ENCODE data around the gene MSRB1. TPM values are rescaled to one million over a fixed set of nuclear protein-coding genes. Genes with fewer than 3 reads are reported as not detected.

The MSRB1 gene
- total and polyA plus RNA-seq, 10 donors: 31.1 to 114 (median 57.2) TPM

DNA sequence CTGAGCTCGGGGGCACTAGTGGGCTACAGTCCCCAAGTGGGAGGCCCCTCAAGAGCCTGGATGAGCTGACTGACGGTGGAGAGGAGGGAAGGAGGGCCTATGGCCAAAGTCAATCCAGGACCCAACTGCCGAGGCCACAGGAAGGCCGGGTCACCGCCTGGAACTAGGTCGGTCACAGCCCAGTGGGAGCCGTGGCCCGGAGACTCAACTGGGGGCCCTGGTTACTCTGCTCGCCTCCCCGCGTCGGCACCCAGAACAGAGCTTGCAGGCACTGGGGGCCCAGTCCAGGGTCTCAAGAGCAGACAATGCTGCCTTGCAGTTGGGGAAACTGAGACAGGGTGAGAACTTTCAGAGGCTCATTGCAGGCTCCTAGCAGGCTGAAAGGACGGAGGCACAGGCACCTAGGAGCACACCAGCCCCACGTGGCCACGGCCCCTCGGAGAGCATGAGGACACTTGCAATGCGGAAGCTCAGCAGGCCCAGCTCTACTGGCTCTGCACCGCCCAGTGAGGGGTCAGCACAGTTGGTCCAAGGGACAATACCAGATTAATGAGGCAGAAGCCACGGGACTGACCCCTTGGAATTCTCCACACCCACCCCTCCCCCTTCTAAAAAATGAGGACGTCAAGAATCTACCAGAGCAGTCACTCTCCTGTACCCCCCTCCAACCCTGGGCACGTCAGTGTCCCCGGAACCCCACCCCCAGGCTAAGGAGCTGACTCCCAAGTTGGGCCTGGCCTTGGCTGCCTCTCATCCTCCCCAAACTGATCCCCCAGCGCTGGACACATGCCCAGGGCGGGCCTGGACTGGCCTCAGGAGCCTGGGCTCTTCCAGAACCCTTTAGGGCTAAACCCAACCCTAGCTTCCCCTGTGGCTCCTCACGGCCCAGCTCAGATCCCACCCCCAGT is 27.0 kb downstream of the MSRB1 start:
- H3K36me3 ChIP-seq: no peaks in the 10 kb centered on the region
- TF ChIP-seq POLR2AphosphoS5 (IDR thresholded peaks at IDR 0.05) (no peak), POLR2A (IDR thresholded peaks at IDR 0.05) (no peak)
- TF ChIP-seq, protein P1, sequence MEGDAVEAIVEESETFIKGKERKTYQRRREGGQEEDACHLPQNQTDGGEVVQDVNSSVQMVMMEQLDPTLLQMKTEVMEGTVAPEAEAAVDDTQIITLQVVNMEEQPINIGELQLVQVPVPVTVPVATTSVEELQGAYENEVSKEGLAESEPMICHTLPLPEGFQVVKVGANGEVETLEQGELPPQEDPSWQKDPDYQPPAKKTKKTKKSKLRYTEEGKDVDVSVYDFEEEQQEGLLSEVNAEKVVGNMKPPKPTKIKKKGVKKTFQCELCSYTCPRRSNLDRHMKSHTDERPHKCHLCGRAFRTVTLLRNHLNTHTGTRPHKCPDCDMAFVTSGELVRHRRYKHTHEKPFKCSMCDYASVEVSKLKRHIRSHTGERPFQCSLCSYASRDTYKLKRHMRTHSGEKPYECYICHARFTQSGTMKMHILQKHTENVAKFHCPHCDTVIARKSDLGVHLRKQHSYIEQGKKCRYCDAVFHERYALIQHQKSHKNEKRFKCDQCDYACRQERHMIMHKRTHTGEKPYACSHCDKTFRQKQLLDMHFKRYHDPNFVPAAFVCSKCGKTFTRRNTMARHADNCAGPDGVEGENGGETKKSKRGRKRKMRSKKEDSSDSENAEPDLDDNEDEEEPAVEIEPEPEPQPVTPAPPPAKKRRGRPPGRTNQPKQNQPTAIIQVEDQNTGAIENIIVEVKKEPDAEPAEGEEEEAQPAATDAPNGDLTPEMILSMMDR (IDR thresholded peaks at IDR 0.05 in 8 of 11, conservative IDR thresholded peaks at IDR 0.05 in 3 of 11): no peak
- H3K9me3 ChIP-seq: no peaks in the 10 kb centered on the region
- no peak overlapping the region for H3K27ac ChIP-seq
- intact Hi-C loops (cut with DNase I; ENCODE audit: low total_unique reads): no loop called here
- DNase-seq: no peak
- no peak overlapping the region for H3K4me3 ChIP-seq
- 53 to 69% (median 65%) methylated on average over 14 to 25 of the region's 25 CpGs for WGBS, 5 donors
- peaks cover 5 to 85% (median 44%) of the 10 kb centered on the region in 7 donors for H3K27me3 ChIP-seq (replicated peaks in 1 of 7)
- H3K4me1 ChIP-seq: peaks cover 0 to 25% (median 13%) of the 10 kb centered on the region in 6 donors

DNA sequence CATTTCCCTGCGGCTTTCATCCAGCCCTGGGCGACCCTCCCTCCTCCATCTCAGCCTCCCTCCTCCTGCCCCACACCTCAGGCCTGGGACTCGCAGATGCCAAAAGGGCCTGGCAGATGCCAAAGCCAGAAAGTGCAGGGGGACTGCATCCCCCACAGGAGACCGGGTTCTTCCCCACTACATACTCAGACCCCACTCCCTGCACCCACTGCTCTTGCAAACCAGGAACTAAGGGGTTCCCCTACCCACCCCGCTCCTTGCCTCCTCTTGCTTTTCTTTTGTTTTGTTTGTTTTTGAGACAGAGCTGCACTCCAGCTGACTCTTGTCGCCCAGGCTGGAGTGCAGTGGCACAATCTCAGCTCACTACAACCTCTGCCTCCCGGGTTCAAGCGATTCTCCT is 28.0 kb downstream of the MSRB1 start:
- Histone ChIP-seq H3K27me3 (replicated peaks in 1 of 7) (peaks cover 5 to 82% (median 36%) of the 10 kb centered on the region in 7 donors), H3K36me3 (no peaks in the 10 kb centered on the region), H3K27ac (no peak overlapping the region), H3K9me3 (no peaks in the 10 kb centered on the region), H3K4me3 (no peak overlapping the region), H3K4me1 (peaks cover 0 to 25% (median 11%) of the 10 kb centered on the region in 6 donors)
- TF ChIP-seq, protein P1 (IDR thresholded peaks at IDR 0.05 in 8 of 11, conservative IDR thresholded peaks at IDR 0.05 in 3 of 11): no peak
- TF ChIP-seq POLR2AphosphoS5 (IDR thresholded peaks at IDR 0.05): no peak
- TF ChIP-seq POLR2A (IDR thresholded peaks at IDR 0.05): no peak
- intact Hi-C loops (cut with DNase I; ENCODE audit: low total_unique reads): no loop called here
- no peak for DNase-seq
- 55 to 66% (median 61%) methylated on average over 8 of the region's 8 CpGs for WGBS, 5 donors

DNA sequence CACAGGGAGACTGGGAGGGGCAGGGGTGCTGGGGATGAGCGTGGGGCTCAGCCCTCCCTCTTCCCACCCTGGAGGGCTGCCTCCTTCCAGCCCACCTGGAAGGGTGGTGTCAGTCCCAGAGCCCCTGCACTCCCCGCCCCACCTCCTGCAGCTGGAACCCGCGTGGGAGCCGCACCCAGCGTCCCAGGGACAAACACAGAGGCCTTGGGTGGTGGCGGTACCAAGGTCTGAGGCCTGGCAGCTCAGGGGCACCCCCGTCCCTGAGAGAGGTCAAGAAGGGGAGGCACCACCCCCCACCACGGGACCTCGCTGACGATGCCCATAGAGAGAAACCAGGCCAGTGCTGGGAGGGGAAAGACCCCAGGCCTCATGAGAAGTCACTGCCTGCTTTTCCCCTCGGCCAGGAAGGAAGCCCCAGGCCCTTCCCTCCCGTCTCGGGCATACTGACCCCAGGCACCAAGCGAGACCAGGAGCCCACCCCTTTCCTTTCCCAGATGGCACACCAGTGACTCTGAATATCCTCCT is 28.9 kb downstream of the MSRB1 start:
- Histone ChIP-seq H3K27me3 (replicated peaks in 1 of 7) (peaks cover 5 to 82% (median 32%) of the 10 kb centered on the region in 7 donors), H3K4me1 (peaks cover 0 to 24% (median 11%) of the 10 kb centered on the region in 6 donors), H3K36me3 (no peaks in the 10 kb centered on the region), H3K9me3 (no peaks in the 10 kb centered on the region), H3K4me3 (no peak overlapping the region), H3K27ac (no peak overlapping the region)
- DNase-seq: no peak
- TF ChIP-seq POLR2A (IDR thresholded peaks at IDR 0.05) (no peak), POLR2AphosphoS5 (IDR thresholded peaks at IDR 0.05) (no peak)
- TF ChIP-seq, protein P1 (IDR thresholded peaks at IDR 0.05 in 8 of 11, conservative IDR thresholded peaks at IDR 0.05 in 3 of 11): no peak
- 17 to 50% (median 36%) methylated on average over 7 to 15 of the region's 15 CpGs for WGBS, 5 donors
- intact Hi-C loops (cut with DNase I; ENCODE audit: low total_unique reads): no loop called here

Data from spleen (tissue), 11 donors.